HG03521 (cell line): ENCODE results near the gene SAMD7.
A peak's percentile ranks its signal among the peaks of the same experiment; 100 is the strongest.

Experiments used
- ATAC-seq: cut with Tn5 transposase; IDR thresholded peaks from one replicate; pipeline ENCODE4 v1.9.1; 2021; ENCODE audit warnings: mild to moderate bottlenecking, moderate library complexity; ENCODE audit not compliant: unreplicated experiment

The SAMD7 gene, protein sequence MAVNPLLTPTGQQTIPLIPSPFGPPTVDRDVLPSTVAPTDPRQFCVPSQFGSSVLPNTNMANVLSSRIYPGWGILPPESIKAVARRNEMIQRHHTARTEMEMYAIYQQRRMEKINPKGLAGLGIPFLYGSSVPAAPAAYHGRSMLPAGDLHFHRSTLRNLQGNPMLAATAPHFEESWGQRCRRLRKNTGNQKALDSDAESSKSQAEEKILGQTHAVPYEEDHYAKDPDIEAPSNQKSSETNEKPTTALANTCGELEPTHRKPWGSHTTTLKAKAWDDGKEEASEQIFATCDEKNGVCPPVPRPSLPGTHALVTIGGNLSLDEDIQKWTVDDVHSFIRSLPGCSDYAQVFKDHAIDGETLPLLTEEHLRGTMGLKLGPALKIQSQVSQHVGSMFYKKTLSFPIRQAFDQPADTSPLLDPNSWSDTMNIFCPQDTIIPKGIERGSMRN

DNA sequence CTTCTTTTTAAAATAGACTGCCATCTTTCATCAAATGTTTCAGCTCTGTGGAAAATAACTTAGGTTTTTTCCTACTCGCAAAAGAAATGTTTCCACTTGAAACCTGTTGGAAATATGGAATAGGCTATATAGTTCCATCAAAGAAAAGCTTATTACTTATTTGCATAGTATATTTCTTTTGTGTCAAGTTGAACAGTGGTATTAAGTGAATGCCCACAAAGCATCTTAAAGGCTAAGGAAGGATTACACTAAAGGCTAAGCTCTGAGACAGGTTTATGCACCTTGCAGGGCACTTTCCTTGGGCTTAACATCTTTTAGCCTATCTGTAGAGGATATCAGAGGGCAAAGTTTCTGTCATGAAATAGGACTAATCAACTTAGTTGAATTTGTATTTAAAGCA, at the start of gene SAMD7:
Gene SAMD7, plus strand, starts transcription at position 301 of the 400 bp plus-strand sequence. CDS start 7,927 bp downstream, outside the sequence.
- no peak for ATAC-seq

DNA sequence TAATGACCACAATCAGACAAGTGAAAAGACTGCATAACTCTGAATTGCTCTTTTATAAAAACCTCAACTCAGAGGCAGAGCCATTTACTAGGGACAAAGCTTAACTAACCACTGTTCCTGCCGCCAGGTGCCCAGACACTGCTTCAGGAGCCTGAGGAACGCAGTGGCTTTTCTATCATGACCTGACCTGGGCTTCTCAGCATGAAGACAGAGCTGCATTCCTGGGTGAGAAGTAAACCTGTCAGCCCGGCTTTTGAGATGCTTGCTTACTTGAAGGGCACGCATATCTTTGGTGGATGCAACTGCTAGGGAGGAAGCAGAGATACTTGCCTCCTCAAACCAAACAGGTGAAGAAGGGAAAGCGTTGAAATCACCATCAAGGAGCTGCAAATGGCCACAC, 49.5 kb upstream of the SAMD7 start:
- ATAC-seq: no peak

DNA sequence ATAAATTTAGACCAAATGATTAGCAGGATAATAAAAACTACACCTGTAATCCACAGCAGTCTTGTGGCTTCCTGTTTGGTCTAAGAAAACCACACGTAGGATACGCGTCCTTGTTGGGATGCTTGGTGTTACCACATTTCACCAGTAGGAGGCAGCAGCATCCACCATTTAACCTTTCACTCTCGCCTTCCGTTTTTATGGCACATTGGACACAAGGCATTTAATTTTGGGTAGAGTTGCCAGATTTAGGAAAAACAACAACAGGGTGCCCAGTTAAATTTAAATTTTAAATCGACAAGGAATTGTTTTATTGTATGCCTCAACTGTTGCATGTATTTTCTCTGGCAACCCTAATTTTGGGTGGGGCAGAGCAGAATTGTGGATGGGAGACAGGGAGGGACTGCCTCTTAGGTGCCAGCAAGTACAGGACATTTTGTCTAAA, 47.9 kb upstream of the SAMD7 start:
- ATAC-seq: peak; percentile 53

DNA sequence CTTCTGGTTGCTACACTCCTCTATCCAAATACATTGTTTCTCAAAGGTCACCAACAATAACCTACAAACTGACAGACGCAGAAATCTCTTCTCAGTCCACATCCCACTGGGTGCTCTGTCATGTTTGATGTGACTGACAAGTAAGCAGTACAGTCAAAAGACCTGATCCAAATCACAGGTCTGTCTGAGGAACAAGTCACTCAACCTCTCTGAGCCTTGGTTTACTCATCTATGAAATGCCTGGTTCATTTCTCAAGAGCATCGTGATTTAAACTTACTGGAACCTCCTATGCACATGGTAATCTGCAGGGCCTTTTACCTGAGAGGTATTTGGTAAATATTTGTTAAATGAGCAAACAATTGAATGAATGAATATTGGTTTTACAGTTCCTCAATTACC, 47.1 kb upstream of the SAMD7 start:
- ATAC-seq: no peak

DNA sequence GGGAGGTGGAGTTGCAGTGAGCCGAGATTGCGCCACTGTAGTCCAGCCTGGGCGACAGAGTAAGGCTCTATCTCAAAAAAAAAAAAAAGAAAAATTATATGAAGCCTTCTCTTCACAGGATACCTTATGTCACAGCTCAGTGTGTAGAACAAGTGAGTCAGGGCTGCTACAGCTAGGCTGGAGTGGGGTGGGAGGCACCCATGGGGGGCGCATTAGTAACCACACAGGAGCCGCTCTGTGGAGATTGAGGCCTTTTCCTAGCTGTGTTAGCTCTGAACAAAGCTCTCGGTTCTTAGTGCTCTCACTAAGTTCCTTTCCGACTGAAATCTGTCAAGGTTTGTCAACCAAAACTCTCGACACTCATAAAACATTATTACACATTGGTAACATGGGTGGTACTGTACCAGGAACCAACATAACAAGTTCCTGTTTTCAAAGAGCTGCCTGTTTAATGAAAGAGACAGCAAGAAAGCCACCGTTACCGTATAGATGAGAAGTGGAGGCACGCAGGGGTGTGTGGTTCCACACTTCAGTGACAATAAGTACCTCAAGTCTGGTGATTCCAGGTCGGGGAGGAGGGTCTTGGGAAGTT, 46.1 kb upstream of the SAMD7 start:
- ATAC-seq: no peak

DNA sequence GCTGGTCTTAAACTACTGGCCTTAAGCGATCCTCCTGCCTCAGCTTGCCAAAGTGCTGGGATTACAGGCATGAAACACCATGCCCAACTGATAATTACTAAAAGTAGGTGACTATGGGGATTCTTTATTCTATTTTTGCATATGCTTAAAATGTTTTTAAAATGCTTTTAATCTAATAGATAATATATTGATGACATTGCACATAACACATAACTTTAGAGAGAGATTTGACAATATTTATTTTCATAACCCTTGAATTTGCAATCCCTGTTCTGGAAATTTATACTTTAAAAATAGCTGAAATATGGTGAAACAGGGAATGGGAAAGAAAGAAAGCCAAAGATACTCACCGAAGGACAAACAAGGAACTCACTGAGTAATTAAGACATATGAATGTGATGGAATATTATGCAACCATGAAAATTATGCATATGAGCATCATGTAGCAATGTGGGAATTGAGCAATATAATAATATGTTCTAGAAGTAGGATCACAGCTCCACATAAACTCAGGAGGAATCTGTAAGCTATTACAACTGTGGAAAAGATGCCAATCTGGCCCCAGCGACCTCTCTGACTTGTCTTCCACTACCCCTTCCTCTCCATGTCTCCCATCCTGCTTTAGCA, 43.7 kb upstream of the SAMD7 start:
- ATAC-seq: no peak

DNA sequence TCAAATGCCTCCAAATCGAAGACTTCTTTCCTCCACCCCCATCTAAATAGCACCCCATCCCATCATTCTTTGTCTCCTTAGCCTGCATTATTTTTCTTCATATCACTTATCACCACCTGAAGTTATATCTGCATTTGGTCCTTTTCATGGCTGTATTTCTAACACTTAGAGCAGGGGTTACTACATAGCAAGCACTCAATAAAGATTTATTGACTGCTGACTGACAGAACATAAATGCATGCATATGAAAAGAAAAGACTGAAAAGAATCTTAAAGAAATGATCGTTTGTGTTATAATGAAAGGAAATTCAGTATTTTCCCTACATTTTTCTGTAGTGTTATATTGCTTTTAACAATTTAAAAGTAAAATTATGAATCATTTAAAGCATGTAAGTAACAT, 43.0 kb upstream of the SAMD7 start:
- ATAC-seq: no peak

DNA sequence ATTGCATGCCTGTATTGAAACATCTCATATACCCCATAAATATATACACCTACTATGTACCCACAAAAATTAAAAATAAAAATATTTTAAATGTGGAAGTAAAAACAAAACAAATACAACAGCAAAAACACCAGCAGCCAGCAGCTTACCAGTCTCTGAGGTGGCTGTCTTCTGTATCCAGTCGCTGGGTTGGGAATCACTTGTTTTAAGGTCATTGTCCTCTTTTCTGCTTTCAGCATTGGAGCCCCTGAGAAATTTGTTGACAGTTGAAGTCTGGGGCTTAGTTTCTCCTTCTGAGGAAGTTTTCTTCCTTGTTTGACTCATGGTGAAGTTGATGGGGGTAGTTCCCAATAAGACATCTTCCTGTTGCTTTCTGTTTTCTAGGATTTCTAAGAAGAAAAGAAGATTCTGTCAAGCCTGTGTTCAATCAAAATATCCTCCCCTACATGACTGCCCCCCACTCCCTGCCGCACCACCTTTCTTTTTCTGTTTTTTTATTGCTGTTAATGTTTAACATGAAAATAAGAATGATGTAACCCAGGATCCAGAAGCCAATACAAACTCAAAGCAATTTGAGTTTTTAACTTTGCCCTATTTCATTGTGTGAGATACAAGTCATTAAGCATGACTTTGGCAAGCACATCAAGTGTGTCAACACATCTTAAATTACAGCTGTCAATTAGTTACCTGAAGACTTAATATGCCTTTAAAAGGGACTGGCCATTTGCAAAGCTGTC, 41.7 kb upstream of the SAMD7 start, which contains the start of gene LRRC31:
Gene LRRC31, minus strand, starts transcription at position 452 of the 737 bp plus-strand sequence. Its CDS starts 128 bp downstream, at position 324.
- ATAC-seq: no peak

DNA sequence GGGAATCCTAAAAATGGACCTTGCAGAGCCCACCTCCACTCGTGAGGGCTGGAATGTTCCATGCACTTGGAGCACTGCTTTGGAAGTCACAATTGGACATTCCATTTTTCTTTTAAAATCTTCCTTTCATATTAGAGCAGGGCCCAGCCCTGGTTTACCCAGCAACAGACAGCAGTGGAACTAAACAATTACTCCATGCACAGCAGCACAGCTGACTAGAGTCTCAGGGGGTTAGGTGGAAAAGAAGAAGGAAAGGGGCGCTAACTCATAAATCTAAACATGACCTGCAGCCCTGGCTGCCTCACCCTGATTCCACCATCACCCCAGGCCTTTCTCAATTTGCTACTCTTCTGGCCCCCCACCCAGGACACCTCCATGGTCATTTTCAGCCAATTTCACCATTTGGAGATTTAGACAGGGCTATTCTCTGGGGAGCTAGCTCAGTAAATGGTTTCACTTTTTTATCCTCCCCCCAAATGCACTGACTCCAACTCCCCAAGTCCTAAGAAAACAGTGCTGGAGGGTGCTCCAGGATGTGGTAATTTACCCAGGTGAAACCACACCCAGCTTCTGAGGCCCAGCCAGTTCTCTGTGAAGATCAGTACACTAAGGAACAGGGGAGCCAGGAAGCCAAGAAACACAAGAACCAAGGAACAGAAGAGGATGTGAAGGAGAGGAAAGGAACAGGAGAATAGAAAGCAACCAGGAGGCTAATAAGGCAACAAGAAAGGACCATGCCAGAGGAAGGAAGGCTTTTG, 40.1 kb upstream of the SAMD7 start:
- no peak for ATAC-seq

DNA sequence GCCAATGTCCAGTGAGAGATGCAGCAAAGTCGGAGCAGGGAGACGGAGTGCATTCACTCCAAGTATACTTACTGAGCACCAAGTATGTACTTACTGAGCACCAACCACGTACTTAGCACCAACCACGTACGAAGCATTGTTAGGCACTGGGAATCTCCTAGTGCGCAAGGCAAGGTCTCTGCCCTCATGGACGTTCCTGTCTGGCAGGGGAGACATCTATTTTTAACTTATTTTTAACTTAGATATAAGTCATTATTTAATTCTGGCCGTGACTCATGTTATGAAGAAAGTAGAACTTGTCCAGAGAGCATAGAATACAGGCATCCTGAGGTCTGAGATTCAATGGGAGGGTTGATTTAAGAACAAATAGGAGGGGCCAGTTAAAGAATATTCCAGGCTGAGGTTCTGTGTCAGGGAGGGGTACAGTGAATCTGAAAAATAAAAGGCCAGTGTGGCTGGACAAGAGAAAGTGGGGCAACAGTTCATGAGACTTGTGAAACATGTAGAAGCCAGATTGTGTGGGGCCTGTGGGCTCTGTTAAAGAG, 32.3 kb upstream of the SAMD7 start:
- ATAC-seq: no peak

DNA sequence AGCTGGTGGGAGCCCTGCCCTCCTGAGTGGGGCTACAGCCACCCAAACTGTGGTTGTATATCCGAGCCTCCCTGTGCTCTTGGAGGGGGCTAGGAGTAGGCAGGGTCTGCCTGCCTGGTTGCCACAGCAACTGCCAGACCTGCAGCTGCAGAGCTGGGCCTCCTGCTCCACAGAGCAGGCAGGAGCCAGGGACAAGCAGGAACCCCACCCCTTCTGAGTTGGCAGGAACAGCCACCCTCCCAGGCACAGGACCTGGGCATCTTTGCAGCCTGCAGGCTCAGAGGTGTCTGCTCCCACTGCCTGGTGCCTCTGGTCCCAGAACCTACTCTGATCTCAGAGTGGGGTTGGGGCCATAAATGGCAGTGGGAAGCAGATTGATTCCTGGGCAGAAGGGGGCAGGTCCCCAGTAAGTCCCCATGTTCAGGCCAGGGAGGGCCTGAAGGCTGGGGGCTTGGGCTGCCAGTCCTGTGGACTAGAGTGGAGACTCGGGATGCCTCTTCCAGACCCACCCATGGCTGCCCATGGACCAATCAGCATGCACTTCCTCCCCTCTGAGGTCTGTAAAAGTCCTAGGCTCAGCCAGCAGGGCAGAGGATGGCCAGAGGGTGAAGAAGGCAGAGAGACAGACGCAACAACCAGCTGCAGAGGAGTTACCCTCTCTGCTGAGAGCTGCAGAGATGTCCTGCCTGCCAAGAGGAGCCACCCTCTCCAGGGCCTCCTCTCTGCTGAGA, 31.4 kb upstream of the SAMD7 start:
- ATAC-seq: no peak

DNA sequence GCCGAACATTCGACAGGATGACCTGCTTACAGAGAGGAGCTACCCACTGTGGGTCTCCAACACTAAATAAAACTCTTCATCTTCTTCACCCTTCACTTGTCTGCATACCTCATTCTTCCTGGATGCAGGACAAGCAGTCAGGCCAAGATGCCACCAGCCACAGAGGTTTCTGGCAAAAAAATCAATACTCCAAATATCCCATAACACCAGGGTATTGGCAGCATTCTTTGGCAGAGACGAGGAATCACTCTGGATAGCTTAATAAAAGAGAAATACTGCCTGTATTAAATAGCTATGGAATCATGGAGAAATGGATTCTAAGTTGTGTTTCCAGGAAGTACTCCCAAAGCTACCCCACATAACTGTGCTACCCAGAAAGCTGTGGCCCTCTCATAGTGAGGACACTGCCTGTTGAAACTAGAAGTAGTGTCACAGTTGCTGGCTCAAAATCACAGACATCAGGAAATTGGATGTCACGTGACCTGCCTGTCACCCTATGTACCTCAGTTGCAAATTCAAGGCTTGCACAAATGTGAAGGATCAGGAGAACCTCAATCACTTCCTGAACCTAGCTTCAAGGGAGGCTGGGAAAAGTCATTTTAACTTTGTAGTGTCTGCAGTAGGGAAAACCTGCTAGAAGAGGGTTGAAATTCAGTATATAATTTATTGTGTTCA, 30.7 kb upstream of the SAMD7 start:
- ATAC-seq: no peak

DNA sequence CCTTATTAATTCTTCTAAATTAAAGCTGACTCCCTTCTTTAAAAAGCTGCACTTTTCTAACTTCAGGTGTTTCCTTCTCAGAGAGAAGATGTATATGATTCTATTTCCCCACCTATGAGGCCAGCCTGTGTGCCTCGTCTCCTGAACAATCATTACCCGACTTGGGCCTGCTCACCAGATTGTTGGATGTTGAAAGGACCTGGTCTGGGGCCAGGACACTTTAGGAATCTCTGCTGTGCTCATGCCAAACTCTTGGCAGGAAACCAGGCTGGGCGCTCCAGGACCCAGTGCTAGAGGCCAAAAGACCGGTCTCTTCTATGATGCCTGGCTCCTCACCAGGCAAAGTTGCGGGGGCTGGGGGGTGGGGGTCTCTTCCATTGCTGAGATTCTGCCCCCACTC, 24.7 kb upstream of the SAMD7 start:
- ATAC-seq: no peak

DNA sequence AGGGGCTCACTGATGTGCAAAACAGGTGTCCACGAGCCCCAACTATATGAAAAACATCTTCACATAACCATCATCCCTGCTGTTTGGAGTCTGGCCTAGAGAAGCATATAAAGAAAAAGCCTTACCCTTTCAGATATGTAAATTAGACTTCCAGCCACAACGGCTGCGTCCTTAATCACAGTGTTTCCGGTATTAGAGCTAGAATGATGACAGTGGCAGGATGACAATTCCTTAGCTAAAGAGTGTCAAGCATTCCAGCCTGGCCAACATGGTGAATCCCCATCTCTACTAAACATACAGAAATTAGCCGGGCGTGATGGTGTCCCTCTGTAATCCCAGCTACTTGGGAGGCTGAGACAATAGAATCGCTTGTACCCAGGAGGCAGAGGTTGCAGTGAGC, 19.5 kb upstream of the SAMD7 start:
- ATAC-seq: no peak

DNA sequence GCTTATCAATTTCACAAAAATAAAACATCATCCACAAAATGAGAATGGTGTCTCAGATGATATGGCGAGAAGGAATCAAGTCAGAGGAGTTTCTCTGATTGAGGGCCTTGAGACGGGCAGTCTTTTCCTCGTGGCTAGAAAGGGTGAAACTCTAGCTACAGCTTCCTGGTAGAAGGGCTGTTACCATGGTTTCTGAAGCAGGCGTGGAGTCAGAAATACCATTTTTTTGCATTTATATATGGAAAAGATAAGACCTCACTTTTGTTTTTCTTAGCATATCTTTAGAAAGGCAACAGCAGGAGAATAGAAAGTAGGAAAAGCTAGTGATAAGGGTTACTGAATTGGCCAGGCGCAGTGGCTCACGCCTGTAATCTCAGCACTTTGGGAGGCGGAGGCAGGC, 17.3 kb upstream of the SAMD7 start:
- ATAC-seq: no peak

DNA sequence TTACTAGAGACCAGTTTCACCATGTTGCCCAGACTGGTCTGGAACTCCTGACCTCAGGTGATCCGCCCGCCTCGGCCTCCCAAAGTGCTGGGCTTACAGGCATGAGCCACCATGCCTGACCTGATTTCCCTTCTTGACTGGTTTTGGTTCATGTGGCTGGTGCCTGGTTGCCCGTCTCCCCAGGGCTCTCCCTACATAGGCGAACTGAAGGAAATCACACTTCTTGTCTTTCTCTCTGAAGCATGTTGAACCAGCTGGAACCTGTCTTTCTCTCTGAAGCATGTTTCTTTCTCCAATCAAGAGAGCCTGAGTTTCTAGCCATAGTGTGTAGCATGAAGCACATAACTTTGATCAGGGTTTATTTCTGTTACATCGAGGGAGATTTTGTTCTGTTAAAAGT, 16.3 kb upstream of the SAMD7 start:
- ATAC-seq: no peak

DNA sequence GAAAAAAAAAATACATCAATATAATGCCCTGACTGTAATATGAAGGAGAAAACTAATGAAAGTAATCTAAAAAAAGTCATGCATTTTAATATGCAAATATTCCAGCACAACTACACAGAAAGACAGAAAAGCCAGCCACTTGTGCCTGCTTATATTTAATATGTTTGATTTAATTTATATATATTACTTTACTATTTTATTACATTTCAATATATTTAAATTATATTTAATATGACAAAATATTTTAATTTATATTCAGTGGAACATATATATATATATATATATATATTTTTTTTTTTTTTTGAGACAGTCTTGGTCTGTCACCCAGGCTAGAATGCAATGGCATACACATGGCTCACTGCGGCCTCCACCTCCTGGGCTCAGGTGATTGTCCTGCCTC, 14.1 kb upstream of the SAMD7 start:
- no peak for ATAC-seq

DNA sequence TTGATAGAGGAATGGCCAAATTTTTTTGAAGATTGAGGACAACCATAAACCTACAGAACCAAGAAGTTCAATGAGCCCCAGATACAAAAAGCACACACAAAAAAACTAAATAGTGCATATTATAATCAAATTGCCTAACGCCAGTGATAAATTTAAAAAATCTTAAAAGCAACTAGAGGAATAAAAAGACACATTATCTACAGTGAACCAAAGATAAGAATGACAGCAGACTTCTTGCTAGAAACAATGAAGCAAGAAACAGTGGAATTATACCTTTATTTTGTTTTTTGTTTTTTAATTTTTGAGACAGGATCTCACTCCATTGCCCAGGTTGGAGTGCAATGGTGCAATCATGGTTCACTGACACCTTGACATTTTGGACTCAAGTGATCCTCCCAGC, 9.9 kb upstream of the SAMD7 start:
- ATAC-seq: no peak

DNA sequence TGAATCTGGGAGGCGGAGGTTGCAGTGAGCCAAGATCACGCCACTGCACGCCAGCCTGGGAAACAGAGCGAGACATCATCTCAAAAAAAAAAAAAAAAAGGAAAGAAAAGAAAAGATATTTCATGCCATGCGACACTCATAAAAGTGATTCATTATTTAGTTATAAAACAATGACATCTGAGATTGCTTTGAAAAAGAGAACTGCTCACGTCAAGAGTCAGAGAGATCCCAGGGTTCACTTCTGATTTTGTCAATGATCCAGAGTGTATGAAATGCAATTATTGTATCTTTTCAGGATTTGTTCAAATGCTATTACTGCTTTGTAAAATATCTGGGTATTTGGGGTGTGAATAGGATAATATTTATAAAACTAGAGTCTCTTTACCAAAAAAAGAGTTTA, 6.0 kb upstream of the SAMD7 start:
- ATAC-seq: no peak
